Measurements from ENCODE around the gene PTPRJ.

PTPRJ gene

DNA sequence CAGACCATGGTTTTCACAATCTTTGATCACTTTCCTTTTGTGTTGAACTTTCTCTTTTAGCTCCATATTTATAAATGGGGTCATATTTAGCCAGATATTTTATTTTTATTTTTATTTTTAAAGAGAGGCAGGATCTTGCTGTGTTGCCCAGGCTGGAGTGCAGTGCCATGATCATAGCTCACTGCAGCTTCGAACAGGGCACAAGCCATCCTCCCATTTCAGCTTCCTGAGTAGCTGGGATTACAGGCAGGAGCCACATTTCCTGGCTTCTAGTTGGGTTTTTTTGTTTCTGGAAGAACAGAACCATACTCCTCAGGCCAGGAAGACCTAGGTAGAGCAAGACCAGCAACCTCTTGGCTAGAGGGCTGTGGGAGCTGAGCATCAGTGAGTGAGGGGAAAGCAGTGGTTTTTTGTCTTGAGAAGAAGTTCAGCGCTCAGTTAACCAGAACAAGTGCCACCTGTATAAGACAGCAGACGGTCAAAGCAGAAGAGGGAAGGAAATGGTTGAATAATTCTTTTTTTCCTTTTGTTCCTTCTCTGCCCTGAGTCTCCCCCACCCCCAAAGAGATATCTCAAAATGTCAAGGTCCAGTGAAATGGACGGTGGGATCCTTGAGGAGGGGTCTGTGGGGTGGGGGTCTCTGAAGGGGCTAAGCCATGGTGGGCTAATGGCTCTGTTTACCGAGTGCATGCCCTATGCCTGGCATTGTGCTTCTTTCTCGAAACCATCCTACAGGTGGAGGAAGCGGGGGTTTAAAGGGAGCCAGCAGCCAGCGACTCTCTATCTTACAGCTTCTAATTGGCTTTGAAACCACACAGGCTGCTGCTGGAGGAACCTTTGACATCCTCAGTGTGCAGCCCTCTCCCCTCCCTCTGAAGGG is 63.0 kb downstream of the PTPRJ start:
- no peak for DNase-seq

DNA sequence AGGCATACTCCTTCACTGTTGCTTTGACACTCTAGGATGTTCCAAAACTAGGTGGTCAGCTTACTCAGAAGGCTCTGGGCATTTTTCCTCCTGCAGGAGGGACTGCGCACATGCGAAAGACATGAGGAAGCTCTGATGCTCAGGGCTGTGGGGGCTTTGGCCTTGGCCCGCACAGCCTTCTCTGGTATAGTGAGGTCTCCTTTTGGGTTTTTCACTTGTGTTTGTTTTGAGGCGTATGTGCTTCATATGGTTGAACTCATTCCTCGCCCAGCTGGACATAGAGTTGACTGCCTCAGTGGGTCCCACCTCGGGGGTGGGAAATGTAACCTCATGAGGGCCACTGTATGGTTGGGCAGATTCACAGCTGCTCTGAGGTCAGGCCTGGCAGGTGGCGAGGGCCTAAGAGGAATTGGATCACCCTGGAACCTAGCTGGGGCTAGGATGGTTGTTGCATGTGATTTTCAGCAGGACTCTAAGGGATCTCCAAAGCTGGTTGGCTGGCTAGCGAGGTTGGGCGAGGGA is 63.7 kb downstream of the PTPRJ start:
- no peak for DNase-seq

DNA sequence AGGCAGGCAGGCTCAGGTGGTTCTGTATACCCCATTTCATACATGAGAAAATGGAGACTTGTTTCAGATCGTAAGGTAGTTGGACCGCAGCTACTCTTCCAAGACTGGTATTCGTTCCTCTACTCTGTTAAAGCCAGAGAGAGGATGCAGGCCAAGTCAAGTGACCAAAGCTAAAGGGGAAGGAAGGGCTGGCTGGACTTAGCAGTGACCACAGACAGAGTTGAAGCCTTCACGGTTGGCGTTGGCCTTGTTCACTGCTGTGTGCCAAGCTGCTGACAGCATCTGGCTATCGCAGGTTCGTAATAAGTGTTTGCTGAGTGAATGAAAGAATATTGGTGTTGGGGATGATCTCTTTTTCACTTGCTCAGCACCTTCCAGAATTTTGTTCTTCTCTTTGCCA is 64.2 kb downstream of the PTPRJ start:
- no peak for DNase-seq

DNA sequence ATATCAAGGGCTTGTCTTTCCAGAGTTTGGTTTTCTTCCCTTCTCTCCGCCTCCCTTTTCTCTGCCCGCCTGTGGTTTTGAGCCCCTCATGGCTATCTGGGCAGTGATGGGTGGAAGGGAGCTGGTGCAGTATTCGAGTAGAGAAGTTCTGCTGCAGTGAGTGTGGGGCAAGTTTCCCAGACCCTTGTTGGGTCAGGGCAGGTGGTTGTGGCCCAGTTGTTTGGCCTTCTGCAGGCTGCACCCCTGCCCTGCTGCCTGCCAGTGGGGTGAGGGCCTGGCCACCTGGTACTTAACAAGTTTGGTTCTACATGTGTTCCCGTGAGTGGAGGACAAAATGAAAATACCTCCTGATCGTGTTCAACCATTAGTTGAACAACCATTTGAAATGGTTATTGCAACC is 65.2 kb downstream of the PTPRJ start:
- DNase-seq: no peak

DNA sequence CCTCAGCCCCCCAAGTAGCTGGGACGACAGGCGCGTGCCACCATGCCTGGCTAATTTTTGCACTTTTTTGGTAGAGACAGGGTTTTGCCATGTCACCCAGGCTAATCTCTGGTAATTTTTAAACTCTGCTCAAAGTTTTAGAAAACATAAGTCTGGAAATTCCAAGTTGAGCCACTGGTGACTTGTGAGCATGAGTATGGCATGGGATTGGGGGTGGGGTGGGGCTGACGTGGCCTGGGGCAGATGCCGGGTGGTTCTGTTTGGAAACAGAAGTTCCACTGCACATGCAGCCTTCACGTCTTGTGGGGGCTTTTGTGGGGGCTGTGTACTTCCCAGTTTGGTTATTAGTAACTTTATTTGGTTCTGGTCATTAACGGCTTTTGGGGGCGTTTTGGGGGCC is 67.3 kb downstream of the PTPRJ start:
- DNase-seq: no peak

DNA sequence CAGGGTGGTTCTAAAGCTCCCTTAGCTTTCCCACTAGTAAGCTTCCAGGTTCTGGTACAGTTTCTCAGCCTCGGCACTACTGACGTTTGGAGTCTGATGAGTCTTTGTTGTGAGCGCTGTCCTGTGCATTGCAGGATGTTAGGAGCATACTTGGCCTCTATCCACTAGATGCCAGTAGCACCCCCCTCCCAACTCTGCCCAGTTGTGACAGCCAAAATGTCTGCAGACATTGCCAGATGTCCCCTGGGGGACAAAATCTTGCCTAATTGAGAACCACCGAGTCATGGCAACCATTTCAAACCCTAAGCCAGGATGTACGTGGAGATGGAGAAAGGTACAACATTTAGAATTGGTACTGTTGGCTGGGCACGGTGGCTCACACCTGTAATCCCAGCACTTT is 68.7 kb downstream of the PTPRJ start:
- DNase-seq: no peak

DNA sequence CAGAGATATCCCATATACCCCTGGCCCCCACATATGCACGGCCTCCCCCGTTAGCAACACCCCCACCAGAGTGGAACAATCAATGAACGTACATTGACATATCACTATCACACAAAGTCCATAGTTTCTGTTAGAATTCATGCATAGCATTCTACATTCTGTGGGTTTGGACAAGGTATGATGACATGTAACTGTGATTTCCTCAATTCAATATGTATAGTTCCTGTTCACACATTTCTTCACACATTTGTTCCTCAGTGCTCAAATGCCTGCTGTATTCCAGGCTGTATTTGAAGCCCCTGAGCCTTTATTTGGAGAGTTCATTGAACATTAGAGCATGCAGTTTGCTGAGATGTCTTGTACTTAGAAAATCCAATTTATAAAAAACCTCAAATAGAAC is 69.9 kb downstream of the PTPRJ start:
- DNase-seq: no peak

DNA sequence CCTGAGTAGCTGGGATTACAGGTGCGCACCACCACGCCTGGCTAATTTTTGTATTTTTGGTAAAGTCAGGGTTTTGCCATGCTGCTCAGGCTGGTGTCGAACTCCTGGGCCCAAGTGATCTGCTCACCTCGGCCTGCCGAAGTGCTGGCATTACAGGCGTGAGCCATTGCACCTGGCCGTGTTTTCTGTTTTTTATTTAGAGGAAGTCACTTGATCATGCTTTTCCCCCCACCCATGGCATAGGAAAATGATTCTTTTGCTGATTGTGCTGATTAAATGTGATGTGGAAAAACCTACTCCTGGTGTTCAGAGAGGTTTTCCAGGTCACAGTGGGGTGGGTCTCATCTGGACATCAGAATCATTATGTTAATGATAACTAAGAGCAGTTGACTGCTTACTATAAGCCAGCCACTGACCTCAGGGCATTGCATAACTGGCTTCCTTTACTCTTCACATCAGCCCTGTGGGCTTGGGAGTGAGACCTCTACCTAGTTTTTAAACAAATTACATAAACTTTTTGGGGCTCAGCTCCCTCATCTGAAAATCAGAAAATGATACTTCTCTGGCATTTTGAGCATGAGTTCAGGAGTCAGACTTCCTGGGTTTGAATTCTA is 71.0 kb downstream of the PTPRJ start:
- DNase-seq: no peak

DNA sequence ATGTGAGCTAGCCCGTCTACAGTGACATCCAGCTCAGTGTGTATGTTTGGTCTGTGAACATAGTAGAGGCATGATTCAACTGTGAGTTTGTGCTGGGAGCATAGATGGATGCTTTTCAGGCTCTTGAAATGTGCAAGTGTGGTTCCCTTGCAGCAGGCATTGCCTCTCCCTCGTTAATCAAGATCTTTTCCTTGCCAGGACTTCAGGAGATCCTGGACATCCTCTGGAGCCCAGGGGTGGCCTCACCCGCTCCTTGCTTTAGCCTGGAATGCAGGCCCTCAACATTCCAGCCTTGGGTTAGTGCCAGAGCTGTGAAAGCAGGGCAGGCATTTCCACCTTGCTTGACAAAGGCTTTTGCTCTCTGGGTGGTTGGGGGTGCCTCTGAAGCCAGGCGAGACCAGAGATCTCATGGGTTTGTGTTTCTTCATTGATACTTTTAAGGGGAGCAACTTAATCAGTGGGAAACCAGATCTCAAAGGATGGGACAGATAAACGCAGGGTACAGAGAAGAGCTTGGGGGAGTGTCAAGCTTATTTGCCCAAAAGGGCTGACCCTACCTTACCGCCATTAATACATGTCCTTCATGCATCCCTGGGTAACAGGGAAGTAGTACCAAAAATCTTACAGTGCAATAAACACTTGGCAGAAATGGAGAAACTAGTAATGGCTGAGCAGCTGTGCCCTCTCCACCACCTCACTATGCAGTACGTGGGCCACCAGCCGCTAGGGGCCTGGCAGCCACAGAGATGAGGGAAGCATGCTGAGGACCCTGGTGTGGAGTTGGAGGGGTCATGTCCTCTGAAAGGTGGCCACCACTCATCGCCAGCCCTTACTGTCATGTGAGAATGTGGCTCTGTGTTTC is 72.1 kb downstream of the PTPRJ start:
- no peak for DNase-seq

DNA sequence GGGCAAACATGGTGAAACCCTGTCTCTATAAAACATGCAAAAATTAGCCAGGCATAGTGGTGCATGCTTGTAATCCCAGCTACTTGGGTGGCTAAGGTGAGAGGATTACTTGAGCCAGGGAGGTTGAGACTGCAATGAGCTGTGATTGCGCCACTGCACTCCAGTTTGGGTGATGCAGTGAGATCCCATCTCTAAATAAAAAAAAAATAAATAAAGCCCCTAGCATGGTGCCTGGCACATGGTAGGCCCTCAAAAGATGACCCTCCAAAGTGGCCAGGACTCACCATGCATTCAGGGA is 74.6 kb downstream of the PTPRJ start:
- DNase-seq: no peak

DNA sequence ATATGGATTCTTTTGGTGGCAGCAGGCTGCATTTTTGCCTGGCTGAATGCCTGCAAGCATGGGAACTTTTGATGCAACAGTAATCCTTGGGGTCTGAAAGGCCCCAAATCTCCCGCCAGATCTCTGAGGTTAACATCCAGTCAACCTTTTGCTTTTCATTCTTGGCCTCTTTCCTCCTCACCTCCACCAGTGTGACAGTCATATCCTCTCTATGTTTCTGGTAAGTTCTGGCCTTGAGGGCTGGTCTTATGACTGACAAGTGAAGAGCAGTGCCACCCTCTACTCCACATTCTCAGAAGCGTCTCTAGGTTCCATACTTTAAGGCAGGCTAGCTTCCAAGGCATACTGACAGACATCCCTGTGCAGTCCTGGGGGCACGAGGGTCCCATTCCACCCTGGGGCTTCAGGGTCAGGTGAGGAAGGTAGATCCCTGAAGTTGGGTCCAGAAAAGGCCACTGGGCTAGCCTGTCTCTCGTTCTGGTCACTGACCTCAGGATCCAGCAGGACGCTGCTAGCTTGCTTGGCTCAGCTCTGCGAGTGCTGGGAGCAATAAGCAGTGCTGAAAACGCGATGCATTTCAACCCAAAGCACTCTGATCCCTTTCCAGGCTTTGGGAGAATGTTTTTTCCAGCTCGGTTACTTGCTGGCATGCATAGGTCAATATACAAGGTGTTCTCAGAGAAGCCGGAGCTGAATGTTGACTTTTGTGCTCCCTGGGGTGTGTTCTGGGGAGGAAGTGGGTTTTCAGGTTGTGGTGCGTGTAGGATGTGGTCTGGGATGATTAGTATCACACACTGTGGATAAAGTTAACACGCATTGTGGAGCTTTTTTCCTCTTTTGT is 75.2 kb downstream of the PTPRJ start:
- peak; percentile 54 to 64 for DNase-seq

DNA sequence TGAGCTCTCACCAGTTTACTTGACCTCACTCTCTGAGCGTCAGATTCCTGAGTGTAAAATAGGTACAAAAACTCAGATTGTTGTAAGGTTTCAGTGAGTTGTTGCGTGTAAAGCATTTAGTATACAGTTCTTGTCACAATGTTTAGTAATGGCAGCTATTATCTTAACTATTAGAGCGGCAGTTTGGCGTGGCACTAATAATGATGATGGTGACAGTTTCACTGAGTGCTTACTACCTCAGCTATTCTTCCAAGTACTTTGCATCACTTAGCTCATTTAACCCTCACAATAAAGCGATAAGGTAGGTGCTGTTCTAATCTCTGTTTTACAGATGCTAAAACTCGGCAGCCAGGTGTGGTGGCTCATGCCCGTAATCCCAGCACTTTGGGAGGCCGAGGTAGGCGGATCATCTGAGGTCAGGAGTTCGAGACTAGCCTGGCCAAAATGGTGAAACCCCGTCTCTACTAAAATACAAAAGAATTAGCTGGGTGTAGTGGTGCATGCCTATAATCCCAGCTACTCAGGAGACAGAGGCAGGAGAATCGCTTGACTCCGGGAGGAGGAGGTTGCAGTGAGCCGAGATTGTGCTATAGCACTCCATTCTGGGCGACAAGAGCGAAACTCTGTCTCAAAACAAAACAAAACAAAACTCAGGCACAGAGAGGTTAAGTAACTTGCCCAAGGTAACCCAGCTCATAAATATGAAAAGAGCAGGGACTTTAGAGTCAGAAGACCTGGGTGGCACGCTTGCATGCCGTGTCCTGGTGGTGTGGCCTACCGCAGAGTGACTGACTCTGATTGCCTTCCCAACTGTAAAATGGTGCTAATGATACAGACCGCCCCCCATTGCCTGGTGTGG is 76.2 kb downstream of the PTPRJ start:
- no peak for DNase-seq

DNA sequence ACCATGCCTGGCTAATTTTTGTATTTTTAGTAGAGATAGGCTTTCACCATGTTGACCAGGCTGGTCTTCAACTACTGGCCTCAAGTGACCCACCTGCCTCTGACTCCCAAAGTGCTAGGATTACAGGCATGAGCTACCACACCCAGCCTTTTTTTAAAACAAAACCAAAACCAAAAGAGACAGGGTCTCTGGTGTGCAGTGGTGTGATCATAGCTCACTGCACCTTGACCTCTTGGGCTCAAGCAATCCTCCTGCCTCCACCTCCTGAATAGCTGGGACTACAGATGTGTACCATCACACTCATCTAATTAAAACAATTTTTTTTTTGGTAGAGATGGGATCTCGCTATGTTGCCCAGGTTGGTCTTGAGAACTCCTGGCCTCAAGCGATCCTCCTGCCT is 77.7 kb downstream of the PTPRJ start:
- no peak for DNase-seq

DNA sequence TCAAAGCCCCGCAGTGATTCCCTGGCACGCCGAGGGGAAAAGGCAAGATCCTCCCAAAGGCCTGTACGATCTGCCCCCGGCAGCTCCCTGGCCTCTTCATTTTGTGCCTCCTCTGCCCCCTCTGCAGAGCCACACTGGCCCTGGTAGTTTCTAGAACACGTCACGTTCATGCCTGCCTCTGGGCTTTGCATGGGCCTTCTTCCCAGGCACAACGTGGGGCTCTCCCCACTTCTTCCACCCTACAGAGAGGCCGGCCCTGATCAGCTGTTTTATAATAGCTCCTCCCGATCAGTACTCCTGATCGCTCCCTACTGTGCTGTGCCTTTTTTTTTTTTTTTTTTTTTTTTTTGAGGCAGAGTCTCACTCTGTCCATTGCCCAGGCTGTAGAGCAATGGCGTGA is 78.4 kb downstream of the PTPRJ start:
- DNase-seq: no peak

DNA sequence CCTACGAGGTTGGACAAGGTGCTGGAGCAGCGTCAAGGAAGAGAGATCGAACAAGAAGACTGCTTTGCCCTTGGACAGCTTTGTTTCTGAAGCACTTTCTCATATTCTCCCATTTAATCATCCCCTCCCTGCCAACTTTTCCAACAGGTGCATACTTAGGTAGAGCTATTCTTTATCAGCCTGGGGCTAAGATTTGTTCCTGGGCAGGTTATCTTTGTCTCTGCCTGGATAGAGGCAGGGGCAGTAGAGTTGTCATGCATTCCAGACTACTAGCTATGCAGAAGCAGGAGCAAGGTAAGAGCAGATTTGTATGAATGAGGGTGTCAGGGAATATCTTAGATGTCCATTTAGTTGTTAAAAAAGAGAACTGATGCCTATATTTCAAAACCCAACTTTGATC is 82.3 kb downstream of the PTPRJ start:
- no peak for DNase-seq

DNA sequence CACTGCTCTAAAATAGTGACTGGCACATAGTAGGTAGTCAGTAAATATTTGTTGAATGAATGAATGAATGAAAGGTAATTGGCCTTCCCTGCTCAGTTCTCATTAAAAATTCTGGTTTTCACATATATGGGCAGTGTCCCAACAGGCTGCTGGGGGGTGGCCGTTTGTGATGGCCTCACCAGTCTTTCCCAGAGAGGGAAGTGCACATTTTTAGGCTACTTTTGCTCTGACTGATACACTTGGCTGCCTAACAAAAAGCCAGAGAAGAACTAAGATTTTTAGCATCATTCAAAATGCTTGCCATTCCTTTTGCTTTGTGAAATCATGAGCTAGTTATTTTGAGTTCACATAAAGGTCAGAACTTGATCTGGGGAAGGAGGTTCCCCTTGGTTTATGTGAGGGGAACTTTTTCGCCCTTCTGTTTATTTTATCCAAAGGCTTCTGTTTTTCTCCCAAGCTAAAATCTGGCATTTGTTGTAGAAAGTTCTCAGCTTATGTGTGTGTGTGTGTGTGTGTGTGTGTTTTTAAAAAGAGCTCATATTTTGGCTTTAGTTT is 83.1 kb downstream of the PTPRJ start:
- no peak for DNase-seq

DNA sequence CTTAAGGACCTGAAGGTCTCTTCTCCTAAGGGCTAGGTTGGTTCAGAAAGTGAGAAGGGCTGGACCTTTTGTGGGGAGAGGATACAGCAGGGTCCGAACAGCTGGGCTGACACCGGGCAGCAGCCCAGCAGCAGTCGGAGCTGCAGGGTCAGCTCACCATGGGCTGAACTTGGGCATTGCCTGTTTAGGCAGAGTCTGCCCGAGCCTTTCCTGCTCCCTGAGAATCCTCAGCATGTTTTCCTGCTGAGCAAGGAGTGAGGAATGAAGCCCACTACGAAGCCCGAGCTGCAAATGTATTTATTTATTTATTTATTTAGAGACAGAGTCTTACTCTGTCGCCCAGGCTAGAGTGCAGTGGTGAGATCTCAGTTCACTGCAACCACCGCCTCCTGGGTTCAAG is 83.9 kb downstream of the PTPRJ start:
- no peak for DNase-seq

DNA sequence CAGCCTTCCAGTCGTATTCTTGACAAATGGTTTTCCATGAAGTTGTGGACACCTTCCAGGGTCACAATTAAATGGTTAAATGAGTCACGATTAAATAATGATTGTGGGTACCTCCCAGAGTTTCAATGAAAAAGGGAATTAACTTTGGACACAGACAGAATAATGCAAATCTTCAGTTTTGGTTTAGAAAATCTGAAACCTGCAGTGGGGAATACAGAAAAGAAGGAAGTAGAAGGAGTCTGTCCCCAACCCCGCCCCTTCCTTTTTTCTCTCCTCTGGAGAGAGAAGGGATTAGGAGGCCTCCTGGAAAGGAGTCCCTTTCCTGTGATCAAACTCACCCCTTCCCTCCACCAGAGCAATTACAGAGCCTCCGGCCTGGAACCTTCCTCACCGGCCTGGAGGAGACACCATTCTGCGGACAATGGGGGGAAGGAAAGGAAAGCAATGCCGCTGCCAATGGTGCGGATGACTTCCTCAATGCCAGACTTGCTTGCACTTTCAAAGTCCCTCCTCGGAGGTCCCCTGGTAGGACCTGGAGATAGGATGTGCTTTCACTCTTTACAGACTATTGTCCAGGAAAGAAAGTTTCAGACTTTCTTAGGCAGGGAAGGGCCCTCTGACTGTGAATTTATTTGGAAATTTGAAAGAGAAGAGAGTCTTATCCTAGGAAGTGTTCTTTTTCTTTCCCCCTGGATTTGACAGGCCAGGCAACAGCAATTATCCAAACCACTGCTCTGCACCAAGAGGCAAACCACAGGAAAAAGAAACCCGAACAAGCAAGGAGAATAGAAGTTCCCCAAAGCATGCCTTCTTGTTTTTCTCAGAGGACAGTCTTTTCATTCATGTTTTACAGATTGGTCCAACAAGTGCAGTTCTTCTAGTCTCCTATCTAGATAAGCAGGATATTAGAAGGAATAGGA is 86.8 kb downstream of the PTPRJ start:
- DNase-seq: no peak

DNA sequence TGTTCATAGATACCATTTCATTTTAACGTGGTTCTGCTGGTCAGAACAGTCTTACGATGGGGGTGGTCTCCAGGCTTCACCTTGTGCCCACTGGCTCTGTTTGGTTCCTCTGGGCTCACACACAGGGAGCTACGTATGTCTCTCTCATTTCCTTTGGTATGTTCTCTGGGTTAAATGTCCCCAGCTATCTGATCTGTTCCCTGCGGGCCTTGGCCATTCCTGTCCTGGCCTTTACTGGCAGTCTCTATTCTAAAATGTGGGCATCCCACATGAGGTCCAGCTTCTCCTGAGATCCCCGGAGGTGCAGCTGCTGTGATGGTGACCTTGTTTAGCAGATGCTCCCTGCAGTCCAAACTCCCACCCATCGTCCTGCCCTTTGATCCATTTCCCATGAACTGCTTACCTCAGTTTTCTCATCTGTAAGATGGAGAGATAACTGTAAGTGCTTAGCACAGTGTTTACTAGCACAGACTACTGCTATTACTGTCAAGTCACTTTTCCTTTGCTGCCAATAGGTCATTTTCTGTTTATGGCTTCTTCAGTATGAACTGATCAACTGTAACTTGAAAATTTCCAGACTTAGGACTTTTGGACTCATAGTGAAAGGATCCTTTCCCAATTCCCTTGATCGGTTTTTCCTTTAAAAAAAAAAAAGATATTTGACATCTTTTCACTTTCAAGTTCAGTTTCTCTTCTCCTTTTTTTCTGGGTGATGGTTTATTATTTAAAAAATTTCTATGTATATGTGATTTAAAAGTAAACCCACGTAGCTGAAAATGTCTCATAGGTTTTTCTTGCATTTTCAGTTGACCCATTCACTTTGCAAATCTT is 92.9 kb downstream of the PTPRJ start:
- DNase-seq: no peak

Data from stimulated activated CD4-positive, alpha-beta T cell treated with anti-CD3 and anti-CD28 coated beads, Interleukin-2, amount 100 ng/mL, for 24 hours (primary cell).